Measurements from ENCODE around the gene ANKMY1.
"Not testable (repeated sequence)": the region's sequence is repeated elsewhere in the genome, so short reads cannot be mapped to it uniquely, and the experiment has no call there.

ANKMY1 gene

DNA sequence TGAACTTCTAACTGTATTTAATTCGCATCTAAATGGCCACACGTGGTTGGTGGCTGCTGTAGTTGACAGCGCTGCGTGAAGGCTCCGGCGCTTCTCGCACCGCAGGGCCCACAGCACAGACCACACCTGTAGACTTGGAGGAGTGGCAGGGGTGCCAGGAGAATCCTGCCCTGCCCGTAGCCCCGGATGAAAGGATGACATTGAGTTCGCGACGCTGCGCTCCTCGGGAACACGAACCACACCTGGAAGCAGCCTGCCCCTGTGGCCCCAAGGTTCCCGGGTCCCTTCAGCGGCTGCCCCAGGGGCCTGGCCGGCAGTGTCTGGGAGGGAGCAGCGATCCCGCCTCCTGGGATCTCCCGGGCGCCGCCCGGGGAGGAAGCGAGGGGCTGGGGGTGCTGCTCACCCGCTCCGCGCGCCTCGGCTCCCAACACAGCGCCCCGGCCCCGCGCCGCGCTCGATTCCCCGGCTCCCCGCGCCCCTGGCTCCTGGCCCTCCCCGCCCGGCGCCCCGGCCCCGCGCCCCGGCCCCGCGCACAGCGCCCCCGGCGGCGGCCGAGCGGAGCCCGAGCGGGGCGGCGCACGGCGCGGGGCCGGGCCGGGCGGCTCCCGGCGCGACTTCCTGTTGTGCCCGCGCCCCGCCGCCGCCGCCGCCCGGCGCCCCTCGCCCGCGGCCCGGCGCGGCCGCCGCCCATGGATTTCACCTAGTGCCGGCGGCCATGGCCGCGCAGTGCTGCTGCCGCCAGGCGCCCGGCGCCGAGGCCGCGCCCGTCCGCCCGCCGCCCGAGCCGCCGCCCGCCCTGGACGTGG, 10.3 kb upstream of the ANKMY1 start, which contains the start of gene RNPEPL1:
Gene RNPEPL1 (plus strand): TSS at position 613 of the 806 bp plus-strand sequence. CDS start 103 bp downstream, at position 716.
- peak; percentile 69 for DNase-seq

DNA sequence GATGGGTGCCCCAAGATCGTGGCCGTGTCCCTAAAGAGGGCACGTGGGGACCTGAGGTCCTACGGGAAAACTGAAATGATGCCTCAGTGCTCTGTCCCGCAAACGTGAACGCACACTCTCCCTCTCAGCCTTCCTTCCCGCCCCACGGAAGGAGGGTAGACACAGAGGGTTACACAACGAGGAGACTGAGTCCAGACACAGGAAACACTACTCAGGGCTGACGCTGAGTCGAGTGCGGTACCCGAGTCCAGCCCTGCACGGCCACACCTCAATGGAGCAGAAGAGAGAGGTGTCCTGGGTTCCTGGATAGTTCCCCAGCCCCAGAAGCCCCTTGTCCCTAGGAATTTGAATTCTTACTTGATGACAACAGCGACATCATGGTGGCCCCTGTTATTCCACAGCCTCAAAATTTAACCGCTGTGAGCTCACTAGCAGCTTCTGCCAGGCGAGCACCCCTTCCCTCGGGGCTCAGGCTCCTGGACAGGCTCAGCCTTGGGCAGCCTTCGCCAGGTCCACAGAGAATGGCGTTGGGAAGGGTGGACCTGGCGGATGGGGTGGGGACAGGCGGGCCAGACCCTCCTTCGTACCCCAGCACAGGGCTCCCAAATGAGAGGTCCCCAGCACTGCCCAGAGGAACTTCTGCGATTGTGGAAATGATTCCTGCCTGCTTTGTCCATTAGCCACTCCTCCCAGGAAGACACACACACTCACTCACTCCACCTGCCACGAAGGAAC, 9.5 kb upstream of the ANKMY1 start:
- peak; percentile 49 for DNase-seq

DNA sequence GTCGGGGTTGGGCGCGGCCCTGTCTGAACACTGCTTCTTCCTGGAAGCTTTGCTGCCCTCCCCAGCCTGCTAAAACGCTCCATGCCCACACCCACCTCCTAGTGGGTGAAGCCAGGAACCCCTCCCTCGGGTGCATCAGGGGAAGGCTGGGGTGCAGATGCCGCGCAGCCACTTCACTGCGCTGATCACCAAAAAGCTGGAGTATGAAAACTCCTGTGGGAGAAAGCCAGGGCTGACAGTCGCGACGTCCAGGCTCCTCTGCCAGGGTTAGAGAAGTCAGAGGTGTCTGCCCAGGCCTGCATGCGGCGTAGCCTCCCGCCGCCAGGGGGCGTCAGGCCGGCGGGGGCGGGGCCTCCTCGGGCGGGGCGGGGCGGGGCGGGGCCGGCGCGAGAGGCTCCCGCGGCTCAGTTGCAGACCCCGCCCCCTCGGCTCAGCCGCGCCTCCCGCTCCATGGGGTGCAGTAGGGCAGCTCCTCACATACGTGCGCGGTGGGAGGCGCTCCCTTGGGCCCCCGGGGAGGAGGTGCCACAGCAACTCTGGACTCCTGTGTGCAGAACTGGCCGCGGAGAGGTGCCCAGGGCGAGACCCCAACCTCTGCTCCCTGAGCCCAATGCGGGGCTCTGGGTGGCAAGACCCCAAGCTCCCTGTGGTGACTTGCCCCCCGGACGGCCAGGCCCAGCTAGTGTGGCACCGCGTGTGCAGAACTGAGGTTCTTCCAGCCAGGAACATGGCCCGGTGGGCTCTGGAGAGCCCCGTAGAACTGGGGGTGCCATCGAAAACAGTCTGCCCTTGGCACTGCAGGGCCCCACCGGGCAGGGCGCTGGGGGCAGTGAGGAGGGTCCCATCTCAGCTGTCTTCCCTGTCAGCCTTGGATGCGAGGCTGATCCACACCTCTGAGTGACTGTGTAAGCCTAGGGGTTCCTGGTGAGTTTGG, 8.7 kb upstream of the ANKMY1 start:
- DNase-seq, result peak; percentile 94

DNA sequence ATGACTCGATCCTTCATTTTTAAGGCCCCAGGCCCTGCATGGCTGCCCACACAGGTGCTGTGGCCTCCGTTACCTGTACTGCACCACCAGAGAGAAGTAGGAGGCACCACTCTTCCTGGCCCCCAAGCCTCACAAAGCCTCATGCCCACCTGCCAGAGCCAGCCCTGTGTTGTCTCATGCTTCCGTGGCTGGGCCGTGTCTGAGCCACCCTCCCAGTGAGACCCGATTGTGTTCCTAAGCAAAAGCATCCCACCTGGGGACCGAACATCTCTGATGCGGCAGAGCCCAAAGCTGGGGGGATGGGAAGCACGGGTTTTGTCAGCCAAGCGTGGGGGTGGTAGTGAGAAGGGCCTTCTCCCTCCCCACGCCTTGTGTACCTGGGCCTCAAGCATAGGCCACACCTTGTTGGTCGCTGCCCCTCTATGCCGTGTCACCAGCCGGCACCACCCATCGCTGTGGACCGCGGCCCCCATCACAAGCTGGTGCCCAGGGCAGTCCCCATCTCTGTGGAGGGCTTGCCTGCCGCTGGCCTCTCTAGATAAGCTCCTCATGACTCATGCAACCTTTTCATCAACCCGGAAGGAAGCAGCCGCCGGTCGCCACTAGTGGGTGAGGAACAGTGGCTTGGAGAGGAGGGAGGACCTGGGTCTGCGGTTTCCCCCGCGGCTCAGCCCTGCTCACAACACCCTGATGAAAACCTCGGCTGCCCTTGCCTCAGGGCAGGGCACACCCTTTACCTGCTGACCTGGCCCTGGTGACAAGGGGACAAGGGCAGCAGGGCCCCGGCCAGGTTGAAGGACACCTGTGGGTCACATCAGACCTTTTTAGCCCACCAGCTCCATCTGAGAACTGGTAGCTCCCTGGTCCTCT, 7.8 kb upstream of the ANKMY1 start:
- DNase-seq, result peak; percentile 89

DNA sequence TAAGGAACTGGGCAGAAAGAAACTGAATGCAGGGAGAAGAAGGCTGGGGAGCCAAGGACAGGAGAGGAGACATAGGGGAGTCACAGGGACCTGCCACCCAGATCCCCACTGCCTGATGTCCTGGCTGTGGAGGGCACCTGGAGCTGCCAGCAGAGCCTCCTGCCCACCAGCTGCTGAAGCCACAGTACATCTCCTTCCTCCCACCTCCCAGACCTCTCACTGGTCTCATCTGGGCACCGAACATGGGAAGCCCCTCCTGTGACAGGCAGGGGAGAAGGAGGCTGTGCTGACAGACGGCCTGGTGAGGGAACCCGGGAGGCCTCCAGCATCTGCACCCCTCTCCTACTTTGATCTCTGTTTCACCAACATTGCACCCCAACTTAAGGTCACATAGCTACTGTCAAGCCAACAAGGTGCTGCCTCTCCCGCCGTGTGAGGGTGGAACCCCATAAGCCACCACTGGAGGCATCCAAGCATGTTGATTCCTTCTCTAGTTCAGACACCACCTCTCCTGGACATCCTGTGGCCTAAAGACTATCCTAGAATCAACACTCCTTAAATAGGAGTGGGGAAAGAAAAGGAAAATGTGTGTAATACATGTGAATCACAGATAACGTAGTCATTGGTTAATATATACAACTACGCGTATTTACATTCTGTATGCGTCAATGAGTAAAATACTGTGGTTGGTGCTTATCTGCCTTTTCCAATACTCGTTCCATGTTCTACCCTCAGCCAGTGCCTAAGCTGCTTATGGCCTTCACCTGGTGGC, 7.0 kb upstream of the ANKMY1 start:
- DNase-seq, result peak; percentile 19

DNA sequence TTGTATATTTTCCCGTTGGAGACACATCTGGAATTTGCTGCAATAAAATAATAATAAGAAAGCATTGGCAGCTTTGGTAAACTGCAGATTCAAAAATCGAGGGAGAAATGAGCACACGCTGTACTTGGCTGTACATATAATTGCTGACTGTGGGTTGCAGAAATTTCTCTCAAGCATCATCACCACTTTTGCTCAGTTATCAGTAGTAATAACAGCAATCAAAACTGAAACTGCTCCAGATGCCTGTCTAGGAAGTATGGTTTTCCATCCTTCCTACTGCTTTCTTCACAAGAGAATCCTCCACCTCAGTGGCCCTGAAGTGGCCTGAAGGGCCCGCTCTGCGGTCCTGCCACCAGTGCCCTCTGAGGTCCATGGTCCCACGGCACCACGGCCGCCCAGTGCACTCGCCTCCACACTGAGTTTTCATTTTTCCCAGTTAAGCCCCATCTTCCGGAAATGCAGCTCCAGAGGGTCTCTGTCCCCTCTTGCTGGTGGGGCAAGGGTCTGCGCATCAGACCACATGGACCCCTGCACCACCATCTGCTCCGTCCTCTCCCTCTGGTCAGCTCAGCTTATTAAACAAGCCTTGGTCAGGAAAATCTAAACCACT, 6.3 kb upstream of the ANKMY1 start:
- peak; percentile 50 for DNase-seq

DNA sequence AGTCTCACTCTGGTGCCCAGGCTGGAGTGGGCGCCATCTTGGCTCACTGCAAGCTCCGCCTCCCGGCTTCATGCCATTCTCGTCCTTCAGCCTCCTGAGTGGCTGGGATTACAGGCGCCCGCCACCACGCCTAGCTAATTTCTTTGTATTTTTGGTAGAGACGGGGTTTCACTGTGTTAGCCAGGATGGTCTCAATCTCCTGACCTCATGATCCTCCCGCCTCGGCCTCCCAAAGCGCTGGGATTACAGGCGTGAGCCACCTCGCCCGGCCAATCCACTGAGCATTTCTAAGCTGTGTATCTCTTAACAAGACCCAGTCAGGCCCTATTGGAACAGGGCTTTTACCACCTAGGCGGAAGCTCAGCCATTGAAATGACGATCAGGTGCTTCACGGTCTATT, 5.4 kb upstream of the ANKMY1 start:
- DNase-seq, result not testable (repeated sequence)

DNA sequence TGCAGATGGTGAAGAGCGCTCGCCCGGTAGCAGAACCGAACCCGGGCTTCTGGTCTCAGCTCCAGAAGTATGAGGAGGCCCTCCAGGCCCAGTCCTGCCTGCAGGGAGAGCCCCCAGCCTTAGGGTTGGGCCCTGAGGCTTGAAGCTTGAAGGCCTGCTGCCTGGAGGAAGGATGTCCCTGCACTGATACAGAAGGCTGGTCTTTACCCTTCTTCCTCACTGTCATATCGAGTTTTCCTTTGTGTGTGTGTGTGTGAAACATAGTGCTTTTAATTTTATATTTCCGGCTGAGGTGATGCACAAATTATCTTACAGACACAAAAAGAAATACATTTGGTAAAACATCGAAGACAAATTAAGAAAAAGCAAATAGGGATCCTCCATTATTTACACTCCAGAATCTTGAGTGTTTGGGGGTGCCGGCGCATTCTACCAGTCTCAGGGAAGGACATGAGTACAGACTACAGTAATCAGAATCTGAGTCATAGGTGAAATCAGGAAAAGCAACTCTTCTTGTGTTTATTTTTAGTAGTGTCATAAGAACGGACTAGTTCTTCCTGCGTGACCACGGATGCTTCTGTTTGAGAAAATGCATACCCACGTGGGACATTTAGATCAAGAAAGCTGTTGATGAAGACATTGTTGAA, 3.7 kb upstream of the ANKMY1 start:
- DNase-seq, result peak; percentile 85

DNA sequence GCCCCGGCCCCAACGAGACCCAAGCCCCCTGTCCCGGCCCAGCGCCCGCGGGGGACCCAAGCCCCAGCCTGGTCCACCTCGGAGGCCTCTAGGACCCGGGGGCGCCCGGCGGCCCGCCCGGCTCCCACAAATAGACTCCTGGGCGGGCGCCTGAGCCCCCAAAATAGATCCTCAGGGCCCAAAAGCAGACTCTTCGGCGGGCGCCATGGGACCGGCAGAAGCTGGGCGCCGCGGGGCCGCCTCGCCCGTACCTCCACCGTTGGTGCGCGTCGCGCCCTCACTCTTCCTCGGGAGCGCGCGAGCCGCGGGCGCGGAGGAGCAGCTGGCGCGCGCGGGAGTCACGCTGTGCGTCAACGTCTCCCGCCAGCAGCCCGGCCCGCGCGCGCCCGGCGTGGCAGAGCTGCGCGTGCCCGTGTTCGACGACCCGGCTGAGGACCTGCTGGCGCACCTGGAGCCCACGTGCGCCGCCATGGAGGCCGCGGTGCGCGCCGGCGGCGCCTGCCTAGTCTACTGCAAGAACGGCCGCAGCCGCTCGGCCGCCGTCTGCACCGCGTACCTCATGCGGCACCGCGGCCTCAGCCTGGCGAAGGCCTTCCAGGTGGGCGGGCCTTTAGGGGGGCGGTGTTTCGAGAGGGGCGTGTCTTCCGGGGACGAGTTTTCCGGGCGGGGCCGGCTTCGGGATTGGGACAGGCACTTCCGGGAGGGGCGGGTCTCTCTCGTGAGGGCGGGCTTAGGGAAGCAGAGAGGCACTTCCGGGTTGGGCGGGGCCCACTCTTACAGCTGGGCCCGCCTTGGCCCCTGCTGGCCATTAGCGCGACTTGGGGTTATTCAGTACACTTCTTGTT, 2.9 kb upstream of the ANKMY1 start:
- peak; percentile 100 for DNase-seq

DNA sequence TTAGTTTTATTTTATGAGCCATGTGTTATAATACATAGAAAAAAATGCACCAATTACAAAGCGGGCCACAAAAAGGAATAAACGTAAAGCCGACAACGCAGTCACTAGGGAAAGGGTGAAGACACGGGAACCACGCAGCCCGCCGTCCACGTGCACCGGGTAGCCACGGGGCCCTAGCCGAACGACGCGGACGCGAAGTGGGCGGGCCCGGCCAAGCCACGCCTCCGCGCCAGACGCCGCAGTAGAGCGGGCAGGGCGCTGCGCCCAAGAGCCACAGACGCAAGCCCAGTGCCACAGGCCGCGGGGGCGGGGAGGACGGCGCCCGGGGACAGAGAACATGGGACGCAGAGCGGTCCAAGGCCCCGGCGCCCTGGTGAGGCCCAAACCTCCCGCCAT, 2.3 kb upstream of the ANKMY1 start, which contains the start of gene DUSP28:
Gene DUSP28 (plus strand): TSS at position 274 of the 396 bp plus-strand sequence. CDS start 328 bp downstream, outside the sequence.
- DNase-seq, result peak; percentile 98

DNA sequence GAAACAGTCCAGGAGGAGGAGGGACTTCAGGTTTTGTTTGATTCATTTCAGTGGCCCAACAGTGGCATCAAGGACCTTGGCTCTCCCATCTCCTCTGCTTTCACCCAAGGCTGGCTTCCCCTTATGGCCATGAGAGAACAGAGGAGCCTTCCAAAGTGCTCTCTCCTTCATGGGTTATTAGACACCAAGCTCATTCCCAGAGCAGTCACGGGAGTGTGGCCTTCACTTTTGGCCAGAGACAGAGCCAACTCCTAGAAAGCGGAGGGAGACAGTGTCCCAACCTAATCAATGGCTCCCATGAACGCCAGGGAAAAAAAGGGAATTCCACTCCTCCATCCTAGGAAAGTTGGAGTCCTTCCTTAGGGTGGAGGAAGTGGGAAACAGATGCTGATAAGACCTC, 1.5 kb upstream of the ANKMY1 start:
- DNase-seq, result no peak

DNA sequence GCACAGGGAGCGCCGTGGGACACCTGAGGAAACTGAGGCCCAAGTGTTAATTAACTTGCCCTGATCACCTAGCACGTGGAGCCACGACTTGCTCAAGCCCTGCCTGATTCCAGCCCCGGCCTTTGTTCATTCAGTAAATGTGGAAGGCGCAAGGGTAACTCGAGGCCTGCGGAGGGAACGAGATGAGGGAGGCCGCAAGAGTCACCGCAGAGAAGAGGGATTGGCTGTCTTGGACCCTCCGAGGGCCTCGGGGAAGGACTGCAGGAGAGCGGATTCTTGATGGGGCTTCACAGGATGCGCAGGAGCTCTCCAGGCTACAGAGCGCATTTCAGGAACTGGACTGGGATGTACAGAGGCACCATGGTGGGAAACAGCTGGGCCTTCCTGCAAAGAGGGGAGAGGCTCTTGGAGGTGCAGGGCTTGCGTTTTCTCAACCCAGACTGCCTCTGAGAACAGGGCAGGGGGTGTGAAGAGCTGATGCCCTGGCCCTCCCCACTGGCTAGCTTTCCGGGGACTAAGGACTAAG, 511 bp upstream of the ANKMY1 start:
- DNase-seq, result no peak

DNA sequence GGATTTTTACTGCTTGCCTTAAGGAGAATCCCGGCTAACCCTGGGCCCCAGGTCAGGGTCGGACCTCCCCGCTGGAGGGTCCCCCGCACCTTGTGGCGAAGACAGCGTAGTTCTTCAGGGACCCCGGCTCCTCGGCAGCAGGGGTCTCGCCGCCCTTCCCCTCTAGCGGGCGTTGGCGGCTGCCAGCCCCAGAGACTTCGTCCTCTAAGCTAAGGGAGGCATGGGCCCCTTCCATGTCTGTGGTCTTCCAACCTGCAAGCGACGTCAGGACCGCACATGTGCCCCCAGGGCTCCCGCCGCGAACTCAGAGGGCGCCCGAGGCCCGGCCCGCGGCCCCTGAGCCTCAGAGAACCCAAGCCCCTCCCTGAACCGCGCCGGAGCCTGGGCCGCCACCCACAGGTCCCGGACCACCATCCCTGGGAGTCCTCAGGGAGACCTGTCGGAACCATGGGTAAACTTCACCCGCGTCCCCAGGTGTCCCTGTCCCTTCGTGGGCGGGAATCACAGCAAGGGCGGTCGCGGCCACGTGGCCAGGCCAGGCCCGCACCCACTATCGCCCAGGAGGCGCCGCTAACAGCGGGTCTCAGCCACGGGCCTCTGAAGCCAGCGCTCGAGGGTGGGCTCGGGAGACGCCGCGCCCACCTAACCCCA, 562 bp downstream of the ANKMY1 start:
- no peak for DNase-seq

DNA sequence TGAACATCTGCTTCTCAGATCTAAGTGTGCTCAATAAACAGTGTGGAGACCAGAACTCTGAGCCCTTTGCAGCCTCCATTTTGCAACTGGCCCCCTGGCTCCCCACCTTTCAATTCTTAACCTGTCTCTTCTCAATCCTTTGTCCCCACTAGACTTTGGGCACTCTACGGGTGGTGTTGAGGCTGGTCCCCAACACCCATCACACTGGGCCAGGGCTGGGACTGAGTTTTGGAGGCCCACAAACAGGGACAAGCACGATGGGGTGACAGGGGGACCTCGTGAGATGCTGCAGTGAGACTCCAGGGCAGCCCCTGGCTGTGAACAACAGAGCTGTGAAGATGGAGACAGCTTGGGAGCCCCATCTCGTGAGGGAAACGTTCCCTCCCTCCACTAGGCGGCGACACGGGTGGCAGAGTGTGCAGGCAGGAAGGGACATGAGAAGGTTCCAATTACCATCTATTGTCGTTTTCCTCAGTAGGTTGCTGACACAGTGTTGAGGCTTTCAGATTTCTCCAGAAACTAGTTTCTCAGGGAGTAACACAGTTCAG, 1.2 kb downstream of the ANKMY1 start:
- peak; percentile 47 for DNase-seq

DNA sequence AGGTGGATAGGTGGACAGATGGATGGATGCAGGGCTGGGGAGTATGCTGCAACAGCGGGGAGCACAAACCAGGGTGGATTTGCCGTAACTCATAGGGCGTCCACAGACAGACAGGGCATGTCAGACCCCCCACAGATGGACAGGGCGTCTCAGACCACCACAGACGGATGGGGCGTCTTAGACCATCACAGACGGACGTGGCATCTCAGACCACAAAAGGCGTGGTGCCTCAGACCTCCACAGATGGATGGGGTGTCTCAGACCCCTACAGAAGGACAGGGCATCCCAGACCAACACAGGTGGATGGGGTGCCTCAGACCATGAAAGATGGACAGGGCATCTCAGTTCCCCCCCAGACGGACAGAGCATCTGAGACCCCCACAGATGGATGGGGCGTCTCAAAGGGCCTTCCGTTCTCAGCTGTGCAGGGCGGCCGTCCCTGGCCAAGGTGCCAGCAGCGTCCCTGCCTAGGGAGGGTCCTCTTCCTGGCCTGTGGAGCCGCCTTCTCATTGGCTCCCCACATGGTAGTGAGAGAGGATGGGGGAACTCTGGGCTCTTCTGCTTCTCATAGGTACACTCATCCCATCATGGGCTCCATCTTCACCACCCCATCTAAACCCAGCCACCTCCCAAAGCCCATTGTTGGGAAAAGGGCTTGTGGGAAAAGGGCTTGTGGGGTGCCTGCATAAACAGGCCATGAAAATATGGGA, 2.1 kb downstream of the ANKMY1 start:
- no peak for DNase-seq

DNA sequence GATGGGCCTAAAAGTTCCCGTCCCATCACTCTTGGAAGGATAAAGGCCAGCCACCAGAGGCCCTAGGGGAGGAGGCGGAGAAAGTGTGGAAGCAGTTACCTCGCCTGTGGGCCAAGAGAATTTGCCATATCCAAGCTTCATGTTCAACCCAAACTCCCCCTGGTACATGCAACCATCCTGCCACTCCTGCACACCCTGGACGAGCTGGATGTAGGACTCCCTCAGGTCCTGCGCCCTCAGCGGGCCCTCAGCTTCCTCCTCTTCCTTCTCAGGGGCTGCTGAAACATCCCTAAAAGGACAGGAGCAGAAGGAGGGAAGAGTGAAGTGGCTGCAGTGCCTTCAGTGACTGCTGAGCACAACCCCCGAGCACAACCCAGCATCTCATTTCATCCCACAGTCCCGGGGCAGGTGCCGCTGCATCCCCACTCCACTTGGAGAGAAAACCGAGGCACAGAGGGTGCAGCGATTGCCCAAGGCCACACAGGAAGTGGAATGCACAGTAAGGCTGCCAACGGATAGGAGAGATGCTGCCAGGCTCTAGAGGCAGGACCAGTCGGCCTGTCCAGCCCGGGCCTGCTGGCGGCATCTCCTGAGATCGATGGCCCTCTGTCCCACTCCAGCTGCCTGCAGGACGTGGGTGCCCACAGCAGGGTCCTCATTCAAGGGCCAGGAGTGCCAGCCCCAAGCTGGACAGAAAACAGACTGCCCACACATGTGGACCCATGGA, 2.9 kb downstream of the ANKMY1 start:
- DNase-seq, result no peak

Measured in suppressor macrophage treated with lipopolysaccharide for 4 hours (primary cell).